ENCODE data around the gene CCL2. TPM values are rescaled to one million over a fixed set of nuclear protein-coding genes. Genes with fewer than 3 reads are reported as not detected.

The CCL2 gene
- total RNA-seq, 1 donor from 2014 or later, result 44.1 TPM

DNA sequence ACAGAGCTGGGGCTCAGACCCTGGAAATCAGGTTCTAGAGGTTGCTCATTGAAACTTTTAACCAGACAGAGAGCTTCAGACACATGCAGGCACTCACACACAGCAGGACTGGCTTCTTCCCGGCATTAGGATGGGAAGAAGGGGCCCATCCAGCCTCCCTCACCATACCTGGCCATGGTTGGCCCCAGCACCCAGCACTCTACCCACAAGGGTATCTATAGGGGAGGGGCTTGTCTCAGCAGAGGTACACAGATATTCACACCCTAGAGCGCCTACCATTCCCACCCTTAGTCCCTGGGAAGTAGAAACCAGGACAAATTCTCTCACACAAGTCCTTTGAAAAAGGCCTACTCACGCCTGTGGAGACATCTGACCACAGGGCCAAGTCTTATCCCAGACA is 20.5 kb upstream of the CCL2 start:
- H3K4me1 Mint-ChIP-seq (ENCODE audit: low read depth, unreplicated experiment), result peaks cover 29% of the 10 kb centered on the region
- DNase-seq (ENCODE audit: low read depth), result no peak

DNA sequence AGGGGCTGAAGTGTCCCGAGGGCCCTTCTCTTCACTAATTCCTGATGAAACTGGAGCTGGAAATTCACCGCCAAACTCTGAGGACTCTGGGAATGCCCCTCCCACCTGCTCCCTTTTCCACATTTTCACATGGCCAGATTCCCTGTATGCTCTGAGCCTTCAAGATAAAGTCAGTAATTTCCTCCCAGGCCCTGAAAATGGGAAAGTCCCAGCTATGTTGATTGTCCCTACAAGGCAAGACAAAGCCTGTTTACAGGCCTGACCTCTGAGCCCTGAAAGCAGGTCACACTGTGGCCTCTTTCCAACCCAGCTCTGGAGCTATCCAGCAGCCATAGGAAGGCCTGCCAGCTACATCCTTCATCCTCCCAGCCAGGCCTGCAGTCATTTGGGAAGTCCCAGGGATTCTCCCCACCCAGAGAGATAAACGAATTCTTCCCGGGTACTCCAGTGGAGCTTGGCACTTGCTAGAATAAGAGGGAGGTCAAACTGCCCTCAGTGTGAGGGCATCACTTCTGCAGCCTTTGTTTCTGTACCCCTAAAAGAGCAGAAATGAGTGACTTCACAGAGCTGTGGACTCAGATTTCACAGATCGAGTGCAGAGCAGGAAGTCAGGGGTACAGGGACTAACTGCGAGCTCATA is 19.6 kb upstream of the CCL2 start:
- Histone ChIP-seq H4K20me1 (ENCODE audit: insufficient read depth, low read length) (no peaks in the 10 kb centered on the region), H3K9ac (ENCODE audit: low read length) (peak overlapping the region; percentile 8), H3K27me3 (ENCODE audit: insufficient read depth, low read length) (no peaks in the 10 kb centered on the region), H3K27ac (ENCODE audit: low read depth, low read length) (peak overlapping the region; percentile 40), H3K4me3 (ENCODE audit: insufficient read depth, low read depth, low read length) (no peak overlapping the region), H3K4me1 (ENCODE audit: insufficient read depth, low read length) (peaks cover 34% of the 10 kb centered on the region), H3K4me2 (ENCODE audit: low read length) (no peak overlapping the region), H3K36me3 (ENCODE audit: insufficient read depth, low read length) (no peaks in the 10 kb centered on the region), H3K79me2 (ENCODE audit: insufficient read depth, low read length) (no peaks in the 10 kb centered on the region), H3K9me3 (ENCODE audit: insufficient read depth, low read depth, low read length) (no peaks in the 10 kb centered on the region), H2AFZ (ENCODE audit: low read depth, low read length) (no peak overlapping the region)
- peak; percentile 63 for DNase-seq (ENCODE audit: low read depth)
- Mint-ChIP-seq H3K4me3 (ENCODE audit: unreplicated experiment) (no peak overlapping the region), H3K27ac (ENCODE audit: unreplicated experiment) (no peak overlapping the region), H3K27me3 (ENCODE audit: low read depth, unreplicated experiment) (no peaks in the 10 kb centered on the region), H3K9me3 (ENCODE audit: unreplicated experiment) (peaks cover 5% of the 10 kb centered on the region), H3K4me1 (ENCODE audit: low read depth, unreplicated experiment) (peaks cover 36% of the 10 kb centered on the region), H3K36me3 (ENCODE audit: low read depth, unreplicated experiment) (no peaks in the 10 kb centered on the region)
- no peak for TF ChIP-seq EZH2 (IDR thresholded peaks at IDR 0.05; ENCODE audit: insufficient read depth, low read length)
- TF ChIP-seq, protein P1, sequence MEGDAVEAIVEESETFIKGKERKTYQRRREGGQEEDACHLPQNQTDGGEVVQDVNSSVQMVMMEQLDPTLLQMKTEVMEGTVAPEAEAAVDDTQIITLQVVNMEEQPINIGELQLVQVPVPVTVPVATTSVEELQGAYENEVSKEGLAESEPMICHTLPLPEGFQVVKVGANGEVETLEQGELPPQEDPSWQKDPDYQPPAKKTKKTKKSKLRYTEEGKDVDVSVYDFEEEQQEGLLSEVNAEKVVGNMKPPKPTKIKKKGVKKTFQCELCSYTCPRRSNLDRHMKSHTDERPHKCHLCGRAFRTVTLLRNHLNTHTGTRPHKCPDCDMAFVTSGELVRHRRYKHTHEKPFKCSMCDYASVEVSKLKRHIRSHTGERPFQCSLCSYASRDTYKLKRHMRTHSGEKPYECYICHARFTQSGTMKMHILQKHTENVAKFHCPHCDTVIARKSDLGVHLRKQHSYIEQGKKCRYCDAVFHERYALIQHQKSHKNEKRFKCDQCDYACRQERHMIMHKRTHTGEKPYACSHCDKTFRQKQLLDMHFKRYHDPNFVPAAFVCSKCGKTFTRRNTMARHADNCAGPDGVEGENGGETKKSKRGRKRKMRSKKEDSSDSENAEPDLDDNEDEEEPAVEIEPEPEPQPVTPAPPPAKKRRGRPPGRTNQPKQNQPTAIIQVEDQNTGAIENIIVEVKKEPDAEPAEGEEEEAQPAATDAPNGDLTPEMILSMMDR (IDR thresholded peaks at IDR 0.05; ENCODE audit: insufficient read depth, low read depth, low read length), result no peak
- FAIRE-seq, result no peak

More for the DNA sequence above, 20.5 kb upstream of the CCL2 start:
- no peak overlapping the region for H3K4me2 ChIP-seq (ENCODE audit: low read length)
- peaks cover 5% of the 10 kb centered on the region for H3K9me3 Mint-ChIP-seq (ENCODE audit: unreplicated experiment)
- peak overlapping the region; percentile 8 for H3K9ac ChIP-seq (ENCODE audit: low read length)
- no peak for FAIRE-seq
- H2AFZ ChIP-seq (ENCODE audit: low read depth, low read length), result no peak overlapping the region
- H3K4me3 Mint-ChIP-seq (ENCODE audit: unreplicated experiment), result no peak overlapping the region
- H3K4me3 ChIP-seq (ENCODE audit: insufficient read depth, low read depth, low read length), result no peak overlapping the region
- no peaks in the 10 kb centered on the region for H3K36me3 ChIP-seq (ENCODE audit: insufficient read depth, low read length)
- H3K36me3 Mint-ChIP-seq (ENCODE audit: low read depth, unreplicated experiment), result no peaks in the 10 kb centered on the region
- no peaks in the 10 kb centered on the region for H3K27me3 Mint-ChIP-seq (ENCODE audit: low read depth, unreplicated experiment)
- peaks cover 27% of the 10 kb centered on the region for H3K4me1 ChIP-seq (ENCODE audit: insufficient read depth, low read length)
- no peaks in the 10 kb centered on the region for H4K20me1 ChIP-seq (ENCODE audit: insufficient read depth, low read length)
- H3K27me3 ChIP-seq (ENCODE audit: insufficient read depth, low read length), result no peaks in the 10 kb centered on the region
- H3K9me3 ChIP-seq (ENCODE audit: insufficient read depth, low read depth, low read length), result peaks cover 2% of the 10 kb centered on the region
- no peaks in the 10 kb centered on the region for H3K79me2 ChIP-seq (ENCODE audit: insufficient read depth, low read length)
- H3K27ac Mint-ChIP-seq (ENCODE audit: unreplicated experiment), result no peak overlapping the region
- TF ChIP-seq EZH2 (IDR thresholded peaks at IDR 0.05; ENCODE audit: insufficient read depth, low read length), result no peak
- TF ChIP-seq, protein P1 (IDR thresholded peaks at IDR 0.05; ENCODE audit: insufficient read depth, low read depth, low read length), result no peak
- H3K27ac ChIP-seq (ENCODE audit: low read depth, low read length), result peak overlapping the region; percentile 40

DNA sequence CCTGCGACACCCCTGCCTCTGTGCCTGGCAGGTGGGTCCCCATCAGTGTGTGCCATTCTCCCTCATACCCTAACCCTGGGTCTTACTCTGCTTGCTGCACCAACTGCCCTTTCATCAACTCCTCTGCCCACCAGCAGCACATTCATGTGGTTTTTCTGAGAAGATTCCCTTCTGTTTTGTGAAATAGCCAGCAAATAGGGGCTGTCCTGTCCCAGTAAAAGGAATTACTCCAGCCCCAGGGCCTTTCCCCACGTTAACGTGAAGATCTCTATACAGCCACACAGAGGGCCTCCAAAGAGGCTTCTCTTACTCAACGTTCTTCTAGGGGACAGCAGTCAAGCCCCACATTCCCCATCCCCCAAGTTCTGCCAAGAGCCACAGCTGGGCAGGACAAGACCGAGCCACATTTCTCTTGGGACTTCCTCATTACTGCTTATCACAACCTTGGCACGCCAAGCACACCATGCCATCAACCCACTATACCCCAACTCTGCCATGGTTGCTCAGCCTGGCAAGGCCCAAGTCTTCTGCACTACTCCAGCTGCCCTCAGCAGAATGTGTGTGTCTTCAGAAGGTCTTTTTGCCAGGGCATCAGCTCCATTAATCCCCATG is 18.7 kb upstream of the CCL2 start:
- Histone ChIP-seq H3K27me3 (ENCODE audit: insufficient read depth, low read length) (no peaks in the 10 kb centered on the region), H3K27ac (ENCODE audit: low read depth, low read length) (peak overlapping the region; percentile 45), H4K20me1 (ENCODE audit: insufficient read depth, low read length) (no peaks in the 10 kb centered on the region), H3K4me2 (ENCODE audit: low read length) (no peak overlapping the region), H3K9me3 (ENCODE audit: insufficient read depth, low read depth, low read length) (no peaks in the 10 kb centered on the region), H3K4me3 (ENCODE audit: insufficient read depth, low read depth, low read length) (no peak overlapping the region), H3K36me3 (ENCODE audit: insufficient read depth, low read length) (no peaks in the 10 kb centered on the region), H3K79me2 (ENCODE audit: insufficient read depth, low read length) (no peaks in the 10 kb centered on the region), H3K9ac (ENCODE audit: low read length) (no peak overlapping the region), H3K4me1 (ENCODE audit: insufficient read depth, low read length) (peaks cover 41% of the 10 kb centered on the region), H2AFZ (ENCODE audit: low read depth, low read length) (no peak overlapping the region)
- TF ChIP-seq, protein P1 (IDR thresholded peaks at IDR 0.05; ENCODE audit: insufficient read depth, low read depth, low read length), result no peak
- TF ChIP-seq EZH2 (IDR thresholded peaks at IDR 0.05; ENCODE audit: insufficient read depth, low read length), result no peak
- H3K27me3 Mint-ChIP-seq (ENCODE audit: low read depth, unreplicated experiment), result no peaks in the 10 kb centered on the region
- no peak overlapping the region for H3K4me3 Mint-ChIP-seq (ENCODE audit: unreplicated experiment)
- no peak for DNase-seq (ENCODE audit: low read depth)
- peaks cover 2% of the 10 kb centered on the region for H3K9me3 Mint-ChIP-seq (ENCODE audit: unreplicated experiment)
- no peak for FAIRE-seq
- H3K4me1 Mint-ChIP-seq (ENCODE audit: low read depth, unreplicated experiment), result peaks cover 36% of the 10 kb centered on the region
- no peak overlapping the region for H3K27ac Mint-ChIP-seq (ENCODE audit: unreplicated experiment)
- no peaks in the 10 kb centered on the region for H3K36me3 Mint-ChIP-seq (ENCODE audit: low read depth, unreplicated experiment)

Data from astrocyte (in vitro differentiated cells and primary cell).